Medulla oblongata (tissue), 1 donor: ENCODE measurements around the gene PCCA.
"Not testable (repeated sequence)": the region's sequence is repeated elsewhere in the genome, so short reads cannot be mapped to it uniquely, and the experiment has no call there.

ENCODE experiments used
- DNase-seq: peaks from one replicate; pipeline ENCODE4 v3.0.0-alpha.2; 2015; ENCODE audit errors: extremely low spot score

The PCCA gene

DNA sequence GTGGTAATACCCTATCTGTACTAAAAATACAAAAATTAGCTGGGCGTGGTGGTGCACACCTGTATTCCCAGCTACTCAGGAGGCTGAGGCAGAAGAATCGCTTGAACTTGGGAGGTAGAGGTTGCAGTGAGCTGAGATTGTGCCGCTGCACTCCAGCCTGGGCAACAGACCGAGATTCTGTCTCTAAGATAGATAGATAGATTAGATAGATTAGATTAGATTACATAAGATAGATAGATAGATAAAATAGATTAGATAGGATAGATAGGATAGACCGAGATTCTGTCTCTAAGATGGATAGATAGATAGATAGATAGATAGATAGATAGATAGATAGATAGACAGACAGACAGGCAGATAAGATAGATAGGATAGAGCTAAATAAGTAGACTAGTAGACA is 435.8 kb downstream of the PCCA start:
- not testable (repeated sequence) for DNase-seq

DNA sequence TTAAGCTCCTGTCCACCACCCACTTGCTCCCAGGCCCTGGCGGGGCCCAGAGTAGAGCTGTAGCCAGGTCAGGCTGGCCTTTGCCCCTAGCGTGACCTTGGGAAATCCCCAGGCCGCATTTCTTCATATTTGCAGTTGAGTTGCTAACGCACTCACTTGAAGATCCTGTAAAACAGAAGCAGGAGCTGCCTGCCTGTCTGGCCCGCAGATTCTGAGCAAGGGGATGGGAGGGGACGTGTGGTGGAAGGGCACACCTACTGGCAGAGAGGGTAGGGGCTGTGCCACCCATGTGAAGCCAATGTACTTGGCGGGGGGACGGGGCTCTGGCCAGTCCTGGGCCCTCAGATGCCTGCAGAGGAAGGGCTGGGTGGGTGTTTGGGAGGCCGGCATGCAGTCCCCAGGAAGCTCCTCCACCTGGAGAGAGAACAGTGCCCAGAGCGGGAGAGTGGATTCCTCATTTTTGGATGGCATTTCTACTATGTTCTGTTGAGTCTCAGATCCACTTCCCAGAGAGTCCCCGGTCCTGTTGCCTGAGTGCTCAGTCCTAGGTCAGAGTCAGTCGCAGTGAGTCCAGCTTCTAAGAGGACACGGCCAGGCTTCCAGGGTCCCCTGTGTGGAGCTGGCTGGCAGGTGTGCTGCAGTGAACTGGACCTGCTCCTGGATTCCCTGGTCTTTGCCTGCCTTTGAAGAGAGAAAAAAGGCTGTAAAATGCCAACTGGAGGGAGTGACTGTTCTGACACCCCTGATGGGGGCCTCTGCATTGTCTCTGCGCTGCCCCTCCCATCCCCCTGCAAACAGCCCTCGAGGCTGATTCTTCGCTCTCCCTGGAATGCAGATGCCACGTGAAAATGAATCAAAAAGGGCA is 436.8 kb downstream of the PCCA start:
- DNase-seq, result no peak

DNA sequence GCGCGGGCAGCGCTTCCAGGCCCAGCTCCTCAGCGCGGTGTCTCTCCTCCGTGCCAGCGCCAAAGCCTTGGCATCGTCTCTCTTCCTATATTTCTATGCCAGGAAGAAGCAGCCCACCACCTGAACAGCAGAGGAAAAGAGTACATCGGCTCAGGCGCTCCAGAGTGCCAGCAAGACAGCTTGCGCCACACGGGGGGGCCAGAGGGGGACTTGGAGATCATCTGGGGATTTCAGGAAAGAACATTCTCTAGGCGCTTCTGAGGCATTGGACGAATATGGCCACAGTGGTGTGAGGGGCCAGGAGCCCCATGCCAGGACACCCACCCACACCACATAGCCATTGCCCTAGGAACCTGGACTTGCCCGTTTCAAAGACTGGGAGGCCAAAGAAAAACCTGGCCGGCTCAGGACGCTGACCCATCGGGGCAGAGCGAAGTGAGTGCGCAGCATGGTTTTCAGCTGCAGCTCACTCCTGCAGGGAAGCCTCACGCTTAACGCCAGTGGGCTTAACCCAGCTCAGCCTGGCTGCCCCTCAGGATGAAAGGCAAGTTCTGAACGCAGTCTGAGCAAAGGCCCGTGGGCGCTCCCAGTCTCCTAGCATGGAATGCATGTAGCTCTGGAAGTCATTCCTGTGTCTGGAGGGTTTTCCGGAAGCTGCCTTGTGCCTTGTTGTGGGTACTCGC is 437.6 kb downstream of the PCCA start:
- DNase-seq, result no peak

DNA sequence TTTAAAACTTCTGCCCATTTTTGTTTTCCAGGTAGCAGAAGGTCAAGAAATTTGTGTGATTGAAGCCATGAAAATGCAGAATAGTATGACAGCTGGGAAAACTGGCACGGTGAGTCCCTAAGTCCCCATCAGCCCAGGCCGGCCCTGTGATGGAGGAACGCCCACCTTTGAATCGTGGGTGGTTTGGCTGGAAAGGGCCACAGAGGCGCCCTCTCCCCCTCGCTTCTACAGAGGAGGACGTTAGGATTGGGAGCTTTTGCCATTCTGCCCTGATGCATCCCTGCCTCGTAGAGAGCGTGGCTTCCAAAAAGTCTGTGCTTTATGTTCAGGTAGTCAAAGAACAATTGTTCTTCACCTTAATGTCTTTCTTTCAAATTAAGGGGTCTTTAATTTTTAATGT is 438.8 kb downstream of the PCCA start:
- no peak for DNase-seq

DNA sequence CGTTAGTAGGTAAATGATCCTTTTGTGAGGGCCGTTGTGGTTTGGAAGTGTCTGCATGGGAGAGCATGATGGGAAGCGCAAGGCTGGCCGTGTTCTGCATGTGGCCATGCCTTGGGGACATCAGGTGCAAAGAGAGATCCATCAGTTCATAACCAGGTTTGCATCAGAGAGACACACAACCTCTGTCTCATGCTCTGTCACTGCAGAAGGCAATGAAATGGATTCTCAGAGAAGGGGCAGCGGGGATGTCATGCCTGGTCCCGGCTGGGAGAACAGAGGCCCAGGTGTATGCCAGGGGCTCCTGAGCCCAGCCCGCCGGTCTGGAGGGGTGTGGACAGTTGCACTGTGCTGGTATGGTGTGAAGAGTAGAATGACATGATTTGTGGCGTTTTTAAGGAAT is 439.5 kb downstream of the PCCA start:
- no peak for DNase-seq

DNA sequence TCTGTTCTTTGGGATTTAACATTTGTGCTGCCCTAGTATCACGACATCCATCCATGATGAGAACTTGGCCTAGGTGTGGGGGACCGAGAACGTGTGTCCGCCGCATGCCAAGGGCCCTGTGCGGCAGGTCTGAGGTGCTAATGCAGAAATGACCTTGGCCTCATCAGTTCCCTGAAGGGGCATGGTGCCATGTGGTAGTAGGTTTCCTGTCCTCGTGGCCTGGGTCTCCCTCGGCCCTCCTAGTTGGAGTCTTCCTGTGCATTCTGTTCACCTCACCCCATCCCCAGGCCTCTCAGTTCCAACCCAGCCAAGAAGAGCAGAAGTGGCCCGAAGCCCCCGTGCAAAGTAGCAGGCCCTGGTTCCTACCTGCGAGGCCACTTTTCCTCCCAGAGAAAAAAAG is 439.9 kb downstream of the PCCA start:
- no peak for DNase-seq

DNA sequence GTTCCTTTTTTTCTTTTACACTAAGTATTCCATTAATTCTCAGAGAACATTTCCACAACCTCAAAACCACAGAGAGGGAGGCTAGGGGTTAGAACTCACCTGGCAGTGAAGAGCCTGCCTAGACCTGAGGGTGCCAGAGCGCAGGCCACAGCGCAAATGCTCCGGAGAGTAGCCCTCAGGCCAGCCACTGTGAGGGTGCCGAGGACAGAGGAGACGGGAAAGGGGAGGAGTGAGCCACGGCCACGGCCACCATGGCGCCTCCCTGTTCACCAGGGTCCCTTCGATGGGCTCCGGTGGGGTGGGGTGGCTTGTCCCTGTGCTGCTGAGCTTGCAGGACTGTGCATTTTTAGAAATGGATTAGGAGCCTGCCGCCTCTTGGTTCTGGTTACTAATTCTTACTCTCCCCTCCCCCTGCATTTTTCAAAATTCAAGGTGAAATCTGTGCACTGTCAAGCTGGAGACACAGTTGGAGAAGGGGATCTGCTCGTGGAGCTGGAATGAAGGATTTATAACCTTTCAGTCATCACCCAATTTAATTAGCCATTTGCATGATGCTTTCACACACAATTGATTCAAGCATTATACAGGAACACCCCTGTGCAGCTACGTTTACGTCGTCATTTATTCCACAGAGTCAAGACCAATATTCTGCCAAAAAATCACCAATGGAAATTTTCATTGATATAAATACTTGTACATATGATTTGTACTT is 440.9 kb downstream of the PCCA start:
- DNase-seq, result no peak

DNA sequence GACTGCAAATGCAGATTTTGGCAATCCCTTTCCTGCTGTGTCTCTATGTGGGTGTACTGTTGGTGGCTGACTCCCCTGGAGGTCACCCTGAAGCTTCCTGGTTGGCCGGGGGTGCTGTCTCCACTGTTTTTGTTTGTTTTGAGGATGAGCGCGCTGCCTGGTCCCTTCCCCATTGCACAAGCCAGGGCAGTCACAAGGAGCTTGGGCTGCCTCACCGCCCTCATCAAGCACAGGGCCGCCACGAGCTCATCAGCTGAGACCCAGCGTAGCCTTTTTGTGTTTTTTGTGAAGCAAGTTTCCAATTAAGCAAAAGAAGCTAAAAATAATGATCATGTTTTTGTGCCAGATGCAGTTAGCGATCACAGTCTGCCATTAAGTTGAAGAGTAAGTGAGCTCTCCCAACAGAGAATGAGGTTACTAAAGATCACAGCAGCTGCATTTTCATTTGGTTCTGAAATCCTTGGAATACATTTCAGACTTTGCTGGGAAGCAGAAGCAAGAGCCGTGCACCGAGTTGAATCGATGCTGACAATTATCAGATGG is 441.8 kb downstream of the PCCA start:
- DNase-seq, result peak; percentile 79

DNA sequence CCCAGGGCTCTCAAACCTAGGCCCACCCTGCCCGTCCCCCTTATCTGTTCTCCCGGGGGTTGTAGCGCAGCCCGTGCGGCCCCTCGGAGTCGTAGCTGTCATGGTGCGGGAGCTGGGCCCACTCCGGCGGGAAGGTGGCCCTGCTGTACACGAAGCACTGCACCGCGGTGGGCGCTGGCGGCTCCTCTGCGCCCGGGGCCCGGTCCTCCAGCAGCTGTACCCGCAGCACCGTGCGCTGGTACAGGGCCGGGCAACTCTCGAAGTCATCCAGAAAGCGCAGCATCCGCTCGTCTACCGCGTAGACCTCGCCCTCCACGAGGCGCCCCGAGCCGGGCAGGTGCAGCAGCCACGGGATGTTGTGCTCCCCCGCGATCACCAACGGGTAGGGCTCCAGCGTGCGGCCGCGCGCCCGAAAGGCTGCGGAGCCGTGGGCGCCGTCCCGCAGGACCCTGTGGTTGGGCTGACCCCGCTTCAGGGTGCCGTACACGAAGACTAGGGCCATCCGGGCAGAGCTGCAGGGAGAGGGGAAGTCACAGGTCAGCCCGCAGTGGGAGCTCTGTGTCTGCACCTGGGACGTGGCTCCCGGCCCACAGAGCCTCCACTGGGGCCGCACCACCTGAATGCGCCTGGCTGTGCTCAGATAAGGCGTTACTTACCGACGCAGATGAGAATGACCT is 443.3 kb downstream of the PCCA start:
- no peak for DNase-seq

DNA sequence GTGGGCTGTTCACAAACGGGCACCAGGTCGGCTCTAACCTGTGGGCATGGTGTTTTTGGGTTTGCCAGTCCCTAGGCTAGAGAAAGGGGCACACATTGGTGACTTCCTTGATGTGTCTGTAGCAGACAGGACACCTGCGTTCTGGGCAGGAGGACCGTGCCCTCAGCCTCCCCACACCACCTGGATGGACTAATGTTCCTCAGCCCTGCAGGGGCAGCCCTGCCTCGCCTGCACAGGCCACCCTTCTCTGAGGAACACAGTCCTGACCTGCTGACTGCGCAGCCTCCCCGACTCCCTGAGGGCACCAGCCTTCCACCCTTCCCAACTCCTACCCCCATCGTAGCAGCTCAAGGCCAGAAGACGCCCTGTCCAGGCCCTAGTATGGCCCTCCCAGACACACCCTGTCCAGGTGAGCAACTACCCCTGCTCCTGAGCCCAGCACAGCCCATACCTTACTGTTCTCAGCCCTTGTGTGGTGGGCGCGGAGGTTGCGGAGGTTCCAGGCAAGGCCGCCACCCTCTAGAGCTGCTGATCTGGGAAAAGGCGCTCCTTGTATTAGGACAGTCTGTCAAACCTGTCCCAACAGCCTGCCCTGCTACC is 444.0 kb downstream of the PCCA start:
- no peak for DNase-seq

DNA sequence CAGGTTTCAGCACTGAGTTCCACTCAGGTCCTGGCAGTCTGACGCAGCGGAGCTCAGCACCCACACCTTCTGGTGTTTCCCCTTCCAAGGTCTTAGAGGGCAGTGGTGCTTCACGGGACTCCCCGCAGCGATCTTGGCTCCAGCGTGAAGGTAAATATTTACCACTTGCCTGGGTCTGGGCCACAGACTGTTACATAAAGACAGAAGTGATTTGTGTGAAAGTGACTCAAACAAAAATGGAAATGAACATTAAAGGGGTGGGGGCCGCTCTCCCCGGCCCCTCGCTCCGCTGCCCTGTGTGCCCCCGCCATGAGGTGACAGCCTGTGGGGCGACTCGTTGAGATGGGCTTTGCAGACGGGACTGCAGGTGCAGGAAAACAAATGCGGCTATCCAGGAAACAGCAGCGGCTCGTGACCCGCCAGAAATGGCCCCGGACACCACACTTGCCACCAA is 444.7 kb downstream of the PCCA start:
- no peak for DNase-seq

DNA sequence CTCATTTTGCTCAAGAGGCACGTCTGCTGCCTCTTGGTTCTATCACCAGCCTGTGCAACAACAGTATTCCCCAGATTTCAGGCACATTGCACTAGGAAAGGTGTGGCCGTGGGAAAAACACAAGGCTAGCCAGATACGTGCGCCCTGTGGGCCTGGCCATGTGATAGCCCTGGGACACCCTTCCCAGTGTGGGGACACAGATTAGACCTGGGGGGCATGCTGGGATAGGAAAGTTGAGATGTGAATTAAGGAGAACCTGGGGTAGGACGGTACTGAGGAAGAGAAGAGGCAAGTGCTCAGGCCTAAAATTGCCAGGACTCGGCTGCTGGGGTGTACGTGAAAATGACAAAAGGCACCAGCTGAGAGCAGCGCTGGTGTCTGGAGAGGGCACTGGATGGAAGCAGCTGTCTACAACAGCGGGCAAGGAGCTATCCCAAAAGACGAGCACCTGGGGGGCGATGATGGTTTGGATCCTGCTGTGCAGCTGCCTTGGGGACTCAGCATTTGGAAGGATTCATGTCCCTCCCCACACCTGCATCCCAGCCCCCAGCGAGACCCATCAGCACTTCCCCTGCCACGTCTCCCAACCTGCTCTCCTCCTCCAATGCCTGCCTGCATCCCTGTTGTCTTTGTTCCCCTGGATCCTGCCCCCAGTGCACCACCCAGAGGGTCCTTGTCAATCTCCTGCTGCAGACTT is 445.4 kb downstream of the PCCA start:
- DNase-seq, result no peak

DNA sequence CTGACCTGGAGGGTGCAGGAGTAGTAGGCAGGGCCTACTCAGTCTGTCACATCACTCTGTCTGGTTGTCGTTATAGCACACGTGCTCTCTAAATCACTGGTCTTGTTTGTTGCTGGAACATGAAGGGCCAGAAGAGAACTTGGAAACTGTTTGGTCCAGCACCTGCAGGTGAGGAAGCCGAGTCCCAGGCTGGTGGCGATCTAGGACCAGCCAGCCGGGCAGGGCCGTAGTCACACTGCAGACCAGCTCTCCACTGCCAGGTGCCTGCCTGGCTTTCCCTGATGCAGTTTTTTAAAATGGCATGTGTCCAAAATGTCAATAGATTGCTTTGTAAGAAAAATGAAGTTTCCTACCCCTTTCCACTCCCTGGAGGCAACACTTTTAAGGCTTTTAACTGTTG is 446.0 kb downstream of the PCCA start:
- no peak for DNase-seq

DNA sequence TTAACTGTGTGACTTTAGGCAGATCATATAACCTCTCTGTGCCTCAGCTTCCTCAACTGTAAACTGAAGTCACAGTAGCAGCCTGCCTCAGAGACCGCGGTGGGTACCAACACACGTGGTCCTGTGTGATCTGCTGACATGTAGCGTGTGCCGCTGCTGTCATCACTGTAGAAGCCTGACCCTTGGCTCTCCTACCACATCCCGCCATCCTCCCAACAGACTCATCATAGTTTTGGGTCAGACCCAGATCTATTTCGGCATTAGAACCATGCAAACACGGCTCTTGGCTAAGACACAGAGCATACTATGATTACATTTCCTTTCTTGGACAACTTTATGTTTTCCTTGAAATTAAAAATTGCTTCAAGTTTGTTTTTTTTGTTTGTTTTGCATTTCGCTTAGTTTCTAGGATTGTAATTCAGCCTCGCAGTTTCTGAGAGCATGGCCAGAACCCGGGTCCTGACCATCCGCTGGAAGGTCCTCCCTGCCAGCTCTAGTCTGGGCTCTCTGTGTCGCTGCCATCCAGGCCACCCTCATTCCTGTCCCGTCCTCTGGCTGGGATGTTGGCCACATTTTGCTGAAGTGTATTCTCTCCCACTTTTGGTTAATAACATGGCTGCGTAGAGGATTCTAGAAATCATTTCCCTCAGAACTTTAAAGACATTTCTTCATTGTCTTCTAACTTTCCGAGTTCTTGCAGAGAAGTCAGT is 446.7 kb downstream of the PCCA start:
- DNase-seq, result no peak

DNA sequence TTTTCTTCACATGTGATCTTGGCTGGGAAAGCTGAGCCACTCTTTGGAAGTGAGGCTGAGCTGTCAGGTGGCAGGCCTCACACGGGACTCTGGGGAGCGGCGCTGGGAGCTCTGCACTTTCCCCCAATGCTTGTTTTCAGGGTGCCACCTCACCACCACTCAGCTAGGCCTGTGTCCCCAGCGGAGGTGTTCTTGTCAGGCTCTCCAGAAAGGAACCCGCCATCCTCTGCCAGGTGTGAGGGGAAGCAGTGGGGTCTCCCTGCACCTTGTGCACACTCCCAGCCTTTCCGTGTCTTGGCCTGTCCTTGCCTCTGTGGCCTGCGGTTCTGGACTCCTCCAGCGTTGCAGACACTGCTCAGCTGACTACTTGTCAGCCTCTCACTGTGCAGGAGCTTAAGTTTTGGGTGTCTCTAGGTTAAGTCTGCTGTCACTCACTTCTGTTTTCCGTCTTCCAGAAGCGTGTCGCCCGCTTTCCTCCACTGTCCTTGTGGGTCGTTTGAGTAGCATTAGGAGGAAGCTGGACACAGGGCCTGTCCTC is 447.8 kb downstream of the PCCA start:
- no peak for DNase-seq

DNA sequence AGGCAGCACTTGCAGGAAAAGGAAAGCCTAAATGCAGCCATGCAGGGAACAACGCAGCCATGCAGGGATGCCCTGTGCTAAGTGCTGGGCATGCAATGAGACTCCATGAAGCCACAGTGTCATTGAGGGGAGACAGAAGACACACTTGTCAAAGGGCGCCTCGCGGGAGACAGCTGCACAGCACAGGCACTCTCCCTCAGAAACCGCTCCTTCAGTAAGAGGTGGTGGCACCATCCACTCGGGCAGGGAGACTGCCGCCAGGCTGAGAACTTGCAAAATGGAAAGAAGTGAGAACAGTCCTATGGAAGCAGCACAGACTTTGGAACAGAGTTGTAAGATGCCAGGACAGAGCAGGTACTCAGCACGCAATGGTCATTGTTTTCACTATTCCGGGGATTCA is 448.6 kb downstream of the PCCA start:
- no peak for DNase-seq

DNA sequence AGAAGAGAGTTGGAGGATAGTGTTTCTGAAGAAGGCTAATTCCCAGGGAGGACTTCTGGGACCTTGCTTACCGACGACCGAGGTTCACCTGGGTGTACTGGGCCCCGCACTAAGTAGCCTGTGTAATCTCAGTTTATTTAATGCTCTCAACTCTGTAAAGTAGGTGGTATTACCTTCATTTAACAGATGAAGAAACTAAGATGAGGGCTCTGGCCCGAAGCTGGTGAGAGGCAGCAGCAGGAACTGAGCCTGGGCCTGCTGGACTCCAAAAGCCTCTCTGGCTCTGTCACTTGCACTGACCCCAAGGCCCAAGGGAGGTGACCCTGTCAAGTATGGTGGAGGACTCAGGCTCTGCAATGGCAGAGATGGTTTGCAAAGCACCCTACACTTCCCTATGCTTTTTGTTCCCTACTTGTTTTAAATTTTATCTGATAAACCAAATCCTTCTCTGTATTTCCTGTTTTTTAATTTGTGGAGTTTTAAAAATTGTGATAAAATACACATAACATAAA is 449.1 kb downstream of the PCCA start:
- no peak for DNase-seq

DNA sequence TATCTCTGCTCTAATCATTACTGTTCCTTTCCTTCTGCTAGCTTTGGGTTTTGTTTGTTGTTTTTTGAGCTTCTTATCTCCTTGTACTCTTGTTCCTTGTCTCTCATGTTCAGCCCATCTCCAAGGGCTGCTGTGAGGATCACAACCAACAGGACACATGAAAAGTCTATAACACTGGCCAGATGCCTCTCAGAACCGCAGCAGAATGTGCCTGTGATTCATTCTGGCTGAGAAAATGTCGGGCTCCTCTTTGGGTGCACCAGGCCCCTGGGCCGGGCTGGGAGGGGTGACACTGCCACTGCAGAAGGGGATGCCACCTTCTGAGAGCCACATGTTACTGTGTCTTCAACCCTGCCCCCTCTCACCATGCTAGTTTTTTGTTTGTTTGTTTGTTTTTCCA is 451.7 kb downstream of the PCCA start:
- DNase-seq, result no peak
